HG03432 (cell line): ENCODE measurements around the gene RGSL1.

Experiments
- ATAC-seq: cut with Tn5 transposase; IDR thresholded peaks from one replicate; pipeline ENCODE4 v1.9.1; 2021; ENCODE audit warnings: mild to moderate bottlenecking, moderate library complexity; ENCODE audit not compliant: unreplicated experiment

The RGSL1 gene

GRCh38 chr1:182533896-182534295 lies 84.0 kb downstream of the RGSL1 start:
- no peak for ATAC-seq

GRCh38 chr1:182549346-182549745 lies 99.4 kb downstream of the RGSL1 start:
- no peak for ATAC-seq

GRCh38 chr1:182549811-182550210 lies 99.9 kb downstream of the RGSL1 start:
- ATAC-seq: no peak

- no peak for ATAC-seq
These were observed 102.6 kb downstream of the RGSL1 start for GRCh38 chr1:182552527-182552926.

GRCh38 chr1:182555493-182555892 lies 105.5 kb downstream of the RGSL1 start:
- ATAC-seq: no peak

DNA sequence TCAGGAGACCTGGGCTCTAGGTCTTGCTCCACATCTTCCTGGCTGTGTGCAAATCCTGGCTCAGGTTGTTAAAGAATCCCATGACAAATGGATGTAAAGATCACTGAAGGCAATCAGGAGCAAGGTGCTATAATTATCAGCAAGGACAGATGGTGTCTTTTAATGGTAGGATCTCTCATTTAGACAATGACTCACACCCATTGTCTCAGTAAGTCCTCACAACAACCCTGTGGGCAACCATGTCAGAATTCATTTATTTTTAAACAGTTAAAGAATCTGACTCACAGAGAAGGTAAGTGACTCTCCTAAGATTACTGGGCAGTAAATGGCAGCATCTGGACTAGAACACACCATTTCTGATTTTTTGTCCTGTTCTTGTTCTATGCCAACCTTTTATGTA lies 106.3 kb downstream of the RGSL1 start:
- ATAC-seq: no peak

DNA sequence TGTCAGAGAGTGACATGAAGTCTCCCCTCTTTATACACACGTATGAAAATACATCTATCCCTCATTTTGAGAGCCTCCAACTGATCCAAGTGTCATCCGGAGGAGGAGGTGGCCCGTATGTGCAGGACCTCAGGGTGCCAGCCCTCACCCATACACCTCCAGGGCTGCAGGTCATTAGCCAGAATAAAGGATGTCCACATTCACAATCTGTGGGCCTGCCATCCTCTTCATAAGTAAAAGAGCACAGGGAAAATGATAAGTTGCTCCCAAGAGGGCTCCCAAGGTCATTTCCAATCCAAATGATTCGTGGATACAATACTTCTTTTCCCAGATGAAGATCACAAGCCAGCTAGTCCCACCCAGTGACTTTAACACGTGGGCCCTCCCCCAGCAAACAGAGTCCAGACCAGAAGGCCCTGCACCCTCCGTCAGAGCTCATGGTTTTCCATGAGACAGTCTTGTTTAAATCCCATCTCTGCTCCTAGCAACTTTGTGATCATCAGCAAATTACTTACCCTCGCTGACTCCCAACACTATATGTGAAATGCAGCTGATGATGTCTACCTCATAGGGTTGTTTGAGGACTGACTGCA lies 110.5 kb downstream of the RGSL1 start:
- ATAC-seq: no peak

- ATAC-seq: no peak
These were observed 111.5 kb downstream of the RGSL1 start for GRCh38 chr1:182561456-182561855.

GRCh38 chr1:182563095-182563494 lies 113.1 kb downstream of the RGSL1 start:
- no peak for ATAC-seq

GRCh38 chr1:182564406-182565004 lies 114.6 kb downstream of the RGSL1 start:
- no peak for ATAC-seq

DNA sequence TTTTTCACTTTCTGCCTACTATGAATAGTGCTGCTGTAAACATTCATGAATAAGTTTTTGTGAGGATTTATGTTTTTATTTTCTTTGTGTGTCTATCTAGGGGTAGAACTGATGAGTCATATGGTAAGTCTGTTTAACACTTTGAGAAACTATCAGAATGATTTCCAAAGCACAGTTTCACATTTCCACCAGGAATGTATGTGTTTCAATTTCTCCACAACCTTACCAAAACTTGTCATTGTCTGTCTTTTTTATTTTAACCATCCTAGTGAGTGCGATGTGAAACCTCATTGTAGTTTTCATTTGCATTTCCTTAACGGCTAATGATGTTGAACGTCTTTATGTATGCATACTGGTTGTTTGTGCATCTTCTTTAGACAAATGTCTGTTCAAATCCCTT lies 115.6 kb downstream of the RGSL1 start:
- no peak for ATAC-seq

GRCh38 chr1:182567629-182568028 lies 117.7 kb downstream of the RGSL1 start:
- no peak for ATAC-seq

- peak; percentile 48 for ATAC-seq
These were observed 118.8 kb downstream of the RGSL1 start for GRCh38 chr1:182568647-182569284.

DNA sequence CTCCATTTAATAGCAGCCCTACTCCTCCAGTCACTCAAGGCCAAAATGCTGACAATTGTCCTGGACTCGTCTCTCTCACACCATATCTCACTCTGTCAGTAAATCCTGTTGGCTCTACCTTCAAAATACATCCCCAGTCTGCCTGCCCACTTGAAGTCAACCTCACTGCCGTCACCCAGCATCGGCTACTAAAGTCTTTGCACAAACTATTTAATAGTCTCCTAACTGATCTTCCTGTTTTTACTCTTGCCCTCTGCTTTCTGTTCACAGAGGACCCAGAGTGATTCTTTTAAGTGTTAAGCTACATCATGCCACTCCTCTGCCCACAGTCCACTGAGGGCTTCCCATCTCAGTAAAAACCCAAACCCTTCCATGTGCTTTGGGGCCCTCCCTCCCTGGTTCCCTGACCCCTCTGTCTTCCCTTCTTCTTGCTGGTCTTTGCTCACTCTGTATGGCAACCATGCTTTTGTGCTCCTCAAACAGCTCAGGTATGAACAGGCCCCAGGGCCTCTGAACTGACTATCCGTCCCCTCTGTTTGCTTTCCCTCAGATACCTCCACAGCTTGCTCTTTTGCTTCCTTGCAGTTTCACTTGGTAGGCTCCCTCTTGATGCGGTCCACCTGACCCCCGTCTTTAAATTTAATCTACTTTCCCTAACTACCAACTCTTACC lies 120.1 kb downstream of the RGSL1 start:
- no peak for ATAC-seq

GRCh38 chr1:182570611-182570970 lies 120.6 kb downstream of the RGSL1 start:
- ATAC-seq: no peak

DNA sequence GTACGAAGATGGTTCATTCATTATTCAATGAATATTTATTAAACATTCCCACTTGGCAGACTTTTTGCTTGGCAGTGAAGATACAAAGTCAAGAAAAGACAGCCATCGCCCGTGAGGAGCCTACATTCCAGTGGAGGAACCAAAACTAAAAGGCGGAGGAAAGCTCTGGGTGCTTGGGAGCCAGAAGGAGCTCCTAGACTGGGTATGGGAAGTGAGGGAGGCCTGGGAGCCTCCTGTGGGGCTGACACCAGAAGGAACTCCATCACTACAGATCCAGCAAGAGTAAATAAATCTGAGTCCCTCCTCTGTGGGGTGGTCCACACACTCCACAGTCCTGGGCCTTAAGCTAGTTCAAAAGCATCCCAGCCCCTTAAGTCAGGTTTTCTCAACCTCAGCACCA lies 124.2 kb downstream of the RGSL1 start:
- ATAC-seq: no peak

DNA sequence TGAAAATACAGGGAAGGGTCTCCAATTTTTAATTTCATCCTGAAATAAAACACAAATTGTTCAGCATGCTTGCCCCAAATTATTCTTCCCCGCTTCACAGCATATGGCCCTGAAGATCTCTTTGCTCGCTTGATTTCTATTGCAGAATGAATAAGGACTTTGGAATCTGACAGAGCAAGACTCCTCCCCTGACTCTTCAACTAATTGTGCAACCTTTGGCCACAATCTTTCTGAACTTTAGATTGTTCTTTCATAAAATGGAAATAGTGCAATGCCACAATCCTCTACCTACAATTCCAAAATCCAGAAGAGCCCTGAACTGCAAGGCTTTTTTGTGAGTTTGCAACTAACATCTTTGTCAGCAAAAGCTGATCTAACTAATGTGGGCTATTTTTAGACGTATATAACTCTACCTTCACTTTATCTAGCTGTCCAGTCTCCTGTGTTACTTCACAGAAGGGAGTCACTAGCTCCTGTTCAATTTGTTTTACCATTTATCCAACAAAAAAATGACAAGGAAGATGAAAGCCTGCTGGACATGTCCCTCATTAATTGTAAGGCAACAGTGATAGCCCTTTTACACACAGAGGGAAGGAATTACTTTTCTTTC lies 125.7 kb downstream of the RGSL1 start:
- ATAC-seq: no peak

DNA sequence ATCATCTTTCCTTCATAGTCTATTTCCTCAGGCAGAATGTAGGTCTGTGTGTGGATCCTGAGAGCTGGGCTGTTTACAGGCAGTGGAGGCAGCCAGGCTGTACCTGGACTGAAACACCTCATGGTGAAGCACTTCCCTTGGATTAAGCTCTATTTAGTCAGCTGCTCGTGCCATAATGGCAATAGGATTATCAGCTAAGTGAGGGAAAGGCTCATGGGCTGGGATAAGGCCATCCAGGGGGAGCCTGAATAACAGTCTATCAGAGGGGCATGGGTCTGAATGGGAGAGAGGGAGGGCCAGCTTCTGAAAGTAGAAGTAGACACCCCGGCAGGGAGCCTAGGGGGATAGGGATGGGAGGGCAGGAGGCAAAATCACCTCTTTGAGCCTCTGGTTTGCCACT lies 130.8 kb downstream of the RGSL1 start:
- ATAC-seq: no peak

GRCh38 chr1:182584746-182585145 lies 134.8 kb downstream of the RGSL1 start:
- ATAC-seq: no peak

GRCh38 chr1:182586380-182586779 lies 136.4 kb downstream of the RGSL1 start:
- ATAC-seq: no peak

DNA sequence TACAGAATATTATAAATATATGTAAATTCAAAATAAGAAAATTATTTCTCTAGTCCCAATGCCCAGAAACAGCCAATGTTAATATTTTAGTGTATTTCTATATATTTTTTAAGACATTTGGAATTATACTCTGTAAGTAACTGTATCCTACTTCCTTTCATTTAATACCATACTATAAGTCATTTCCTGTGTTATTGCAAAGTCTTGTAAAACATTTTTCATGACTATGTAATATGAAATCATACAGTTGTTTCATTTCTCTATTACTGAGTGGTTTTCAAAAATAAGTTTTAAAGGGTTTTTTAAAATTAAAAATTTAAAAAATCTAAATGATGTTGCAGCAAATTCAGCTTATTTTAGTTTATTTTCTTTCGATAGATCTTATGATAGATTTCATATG lies 137.1 kb downstream of the RGSL1 start:
- no peak for ATAC-seq
